ENCODE results near the gene RAB11FIP3. TPM values are rescaled to one million over a fixed set of nuclear protein-coding genes. Genes with fewer than 3 reads are reported as not detected.

RAB11FIP3 gene
- total and polyA plus RNA-seq, 11 donors, result 19.3 to 39.9 (median 31.9) TPM

GRCh38 chr16:482468-483185, 57.2 kb downstream of the RAB11FIP3 start:
- ATAC-seq, result peak in 3 of 4 donors; percentile 8 to 31 (median 30)
- peaks cover 0 to 19% (median 5%) of the 10 kb centered on the region in 12 donors for H3K4me1 ChIP-seq
- TF ChIP-seq CTCF (IDR thresholded peaks at IDR 0.05) (no peak), POLR2A (IDR thresholded peaks at IDR 0.05) (no peak)
- H3K9me3 ChIP-seq, result no peaks in the 10 kb centered on the region
- peak overlapping the region in 10 of 12 donors; percentile 16 to 76 (median 69) for H3K27ac ChIP-seq
- WGBS, 4 donors, result 88 to 90% (median 89%) methylated on average over 23 to 31 of the region's 31 CpGs
- no peak overlapping the region for H3K4me3 ChIP-seq
- no peak for DNase-seq
- H3K36me3 ChIP-seq, result peaks cover 0 to 24% (median 4%) of the 10 kb centered on the region in 9 donors
- no peaks in the 10 kb centered on the region for H3K27me3 ChIP-seq
- intact Hi-C loops (cut with DNase I), result loop anchor here in 2 of 10 donors (10.0 kb wide), 2 partner anchors 48 to 88 kb away; partner anchors contain the start of gene NME4 (in 1 of the 2)

- DNase-seq (peak in 1 of 5 donors; percentile 32), ATAC-seq (peak; percentile 76 to 91 (median 82))
- TF ChIP-seq CTCF (IDR thresholded peaks at IDR 0.05) (no peak), POLR2A (IDR thresholded peaks at IDR 0.05) (no peak)
- WGBS, 4 donors, result 46 to 62% (median 56%) methylated on average over 11 to 14 of the region's 14 CpGs
- Histone ChIP-seq H3K9me3 (no peaks in the 10 kb centered on the region), H3K4me3 (no peak overlapping the region), H3K27me3 (no peaks in the 10 kb centered on the region), H3K4me1 (peaks cover 0 to 18% (median 2%) of the 10 kb centered on the region in 12 donors), H3K27ac (peak overlapping the region in 9 of 12 donors; percentile 16 to 76 (median 70)), H3K36me3 (peaks cover 0 to 25% (median 4%) of the 10 kb centered on the region in 9 donors)
- intact Hi-C loops (cut with DNase I), result loop anchor here in 2 of 10 donors (10.0 kb wide), 2 partner anchors 49 to 89 kb away; partner anchors contain the start of gene NME4 (in 1 of the 2)
Observed at GRCh38 chr16:483341-484075, 58.1 kb downstream of the RAB11FIP3 start.

GRCh38 chr16:489606-490005, 64.2 kb downstream of the RAB11FIP3 start:
- peaks cover 0 to 48% (median 36%) of the 10 kb centered on the region in 9 donors for H3K36me3 ChIP-seq
- ATAC-seq (no peak), DNase-seq (no peak)
- intact Hi-C loops (cut with DNase I), result loop anchor here in 2 of 10 donors (10.0 kb wide), 2 partner anchors 55 to 95 kb away; partner anchors contain the start of gene NME4 (in 1 of the 2)
- H3K27me3 ChIP-seq, result no peaks in the 10 kb centered on the region
- H3K9me3 ChIP-seq, result no peaks in the 10 kb centered on the region
- TF ChIP-seq POLR2A (IDR thresholded peaks at IDR 0.05), result no peak
- TF ChIP-seq CTCF (IDR thresholded peaks at IDR 0.05), result no peak
- 86 to 91% (median 88%) methylated on average over 10 to 16 of the region's 16 CpGs for WGBS, 4 donors
- no peak overlapping the region for H3K27ac ChIP-seq
- no peaks in the 10 kb centered on the region for H3K4me1 ChIP-seq
- no peak overlapping the region for H3K4me3 ChIP-seq

GRCh38 chr16:490768-491167, 65.3 kb downstream of the RAB11FIP3 start:
- ATAC-seq, result no peak
- Histone ChIP-seq H3K27me3 (no peaks in the 10 kb centered on the region), H3K4me3 (no peak overlapping the region), H3K36me3 (peaks cover 0 to 45% (median 36%) of the 10 kb centered on the region in 9 donors), H3K9me3 (no peaks in the 10 kb centered on the region), H3K4me1 (no peaks in the 10 kb centered on the region), H3K27ac (no peak overlapping the region)
- DNase-seq, result no peak
- 90 to 96% (median 92%) methylated on average over 10 of the region's 10 CpGs for WGBS, 4 donors
- intact Hi-C loops (cut with DNase I), result no loop called here
- TF ChIP-seq POLR2A (IDR thresholded peaks at IDR 0.05) (no peak), CTCF (IDR thresholded peaks at IDR 0.05) (no peak)

Measured in heart left ventricle (tissue), 16 donors.